ENCODE data around the gene ANO8. TPM values are rescaled to one million over a fixed set of nuclear protein-coding genes. Genes with fewer than 3 reads are reported as not detected.

The ANO8 gene
- total RNA-seq, 4 donors from 2014 or later = 6.2 to 24.5 (median 9.9) TPM

- intact Hi-C loops (cut with DNase I; ENCODE audit: low total_unique reads) (no loop called here), in situ Hi-C loops (cut with MboI; ENCODE audit: low sequenced_read_pairs in 4 of 4) (no loop called here)
- no peaks in the 10 kb centered on the region for H3K4me1 ChIP-seq
- no peak for DNase-seq
- H3K27ac ChIP-seq = no peak overlapping the region
- no peak for TF ChIP-seq POLR2A (IDR thresholded peaks at IDR 0.05)
- no peak for ATAC-seq
- peaks cover 0 to 30% of the 10 kb centered on the region in 2 donors for H3K36me3 ChIP-seq
- H3K27me3 ChIP-seq = no peaks in the 10 kb centered on the region
- no peaks in the 10 kb centered on the region for H3K9me3 ChIP-seq
- no peak overlapping the region for H3K4me3 ChIP-seq
Measured at GRCh38 chr19:17321655-17322489, 12.8 kb downstream of the ANO8 start.

- no peak overlapping the region for H3K4me3 ChIP-seq
- in situ Hi-C loops (cut with MboI; ENCODE audit: low sequenced_read_pairs in 4 of 4) (no loop called here), intact Hi-C loops (cut with DNase I; ENCODE audit: low total_unique reads) (no loop called here)
- TF ChIP-seq, protein P1, sequence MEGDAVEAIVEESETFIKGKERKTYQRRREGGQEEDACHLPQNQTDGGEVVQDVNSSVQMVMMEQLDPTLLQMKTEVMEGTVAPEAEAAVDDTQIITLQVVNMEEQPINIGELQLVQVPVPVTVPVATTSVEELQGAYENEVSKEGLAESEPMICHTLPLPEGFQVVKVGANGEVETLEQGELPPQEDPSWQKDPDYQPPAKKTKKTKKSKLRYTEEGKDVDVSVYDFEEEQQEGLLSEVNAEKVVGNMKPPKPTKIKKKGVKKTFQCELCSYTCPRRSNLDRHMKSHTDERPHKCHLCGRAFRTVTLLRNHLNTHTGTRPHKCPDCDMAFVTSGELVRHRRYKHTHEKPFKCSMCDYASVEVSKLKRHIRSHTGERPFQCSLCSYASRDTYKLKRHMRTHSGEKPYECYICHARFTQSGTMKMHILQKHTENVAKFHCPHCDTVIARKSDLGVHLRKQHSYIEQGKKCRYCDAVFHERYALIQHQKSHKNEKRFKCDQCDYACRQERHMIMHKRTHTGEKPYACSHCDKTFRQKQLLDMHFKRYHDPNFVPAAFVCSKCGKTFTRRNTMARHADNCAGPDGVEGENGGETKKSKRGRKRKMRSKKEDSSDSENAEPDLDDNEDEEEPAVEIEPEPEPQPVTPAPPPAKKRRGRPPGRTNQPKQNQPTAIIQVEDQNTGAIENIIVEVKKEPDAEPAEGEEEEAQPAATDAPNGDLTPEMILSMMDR (IDR thresholded peaks at IDR 0.05 in 4 of 5, conservative IDR thresholded peaks at IDR 0.05 in 1 of 5) = no peak
- TF ChIP-seq POLR2A (IDR thresholded peaks at IDR 0.05) = no peak
- no peaks in the 10 kb centered on the region for H3K27me3 ChIP-seq
- H3K27ac ChIP-seq = no peak overlapping the region
- peaks cover 0 to 43% of the 10 kb centered on the region in 2 donors for H3K36me3 ChIP-seq
- no peak for ATAC-seq
- no peaks in the 10 kb centered on the region for H3K4me1 ChIP-seq
- no peaks in the 10 kb centered on the region for H3K9me3 ChIP-seq
- DNase-seq = no peak
Measured at GRCh38 chr19:17320435-17320834, 14.2 kb downstream of the ANO8 start.

DNA sequence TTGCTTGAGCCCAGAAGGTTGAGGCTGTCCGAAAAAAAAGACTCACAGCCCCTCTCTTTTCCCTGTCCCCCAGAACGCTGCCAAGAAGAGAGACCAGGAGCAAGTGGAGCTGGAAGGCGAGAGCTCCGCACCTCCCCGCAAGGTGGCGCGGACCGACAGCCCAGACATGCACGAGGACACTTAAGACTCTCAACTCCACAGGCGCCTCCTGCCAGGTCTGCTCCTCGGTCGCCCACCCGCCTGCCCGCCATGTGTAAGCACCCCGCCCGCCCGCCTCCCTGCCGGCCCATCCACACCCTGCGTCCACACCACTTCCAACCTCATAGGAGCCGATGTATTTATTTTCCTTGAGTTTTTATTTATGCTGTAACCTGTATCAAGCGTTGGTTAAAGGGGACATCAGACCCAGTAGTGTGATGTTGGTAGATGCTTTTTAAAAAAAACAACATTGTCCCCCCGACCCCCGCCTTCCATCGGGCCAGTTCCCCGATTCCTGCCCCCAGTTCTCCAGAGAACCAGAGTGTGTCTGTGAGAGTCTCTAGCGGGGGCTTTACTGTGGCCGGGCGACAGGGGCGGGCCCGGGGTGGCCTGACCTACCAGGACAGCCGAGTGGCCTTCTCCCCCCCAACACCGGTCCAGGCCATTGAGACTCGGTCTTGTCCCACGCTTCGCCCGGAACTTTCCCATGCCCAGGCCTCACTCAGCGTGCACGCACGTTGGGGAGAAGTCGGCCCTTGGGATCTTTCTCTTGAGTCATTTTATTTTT, 15.0 kb downstream of the ANO8 start:
- peaks cover 0 to 51% of the 10 kb centered on the region in 2 donors for H3K36me3 ChIP-seq

DNA sequence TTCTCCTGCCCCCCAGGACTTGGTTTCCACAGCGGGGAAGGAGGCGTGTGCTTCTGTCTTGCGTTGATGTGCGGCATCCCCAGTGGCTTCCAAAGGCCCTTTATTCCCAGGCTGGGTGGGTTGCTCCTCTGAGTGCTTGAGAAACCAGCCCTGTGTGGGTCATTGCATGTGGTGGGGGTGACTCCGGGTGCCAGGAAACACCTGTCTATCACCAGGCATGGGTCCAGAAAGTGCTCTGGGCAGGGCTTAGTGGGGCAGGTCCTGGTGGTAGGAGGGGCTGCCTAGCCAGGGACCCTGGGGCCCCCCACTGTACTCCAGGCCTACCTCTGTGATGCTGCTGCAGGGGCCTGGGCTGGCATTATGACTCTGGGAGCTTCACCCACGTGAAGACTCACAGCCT, 15.7 kb downstream of the ANO8 start:
- Histone ChIP-seq H3K27ac (no peak overlapping the region), H3K9me3 (no peaks in the 10 kb centered on the region), H3K4me3 (no peak overlapping the region), H3K4me1 (no peaks in the 10 kb centered on the region), H3K36me3 (peaks cover 0 to 58% of the 10 kb centered on the region in 2 donors), H3K27me3 (no peaks in the 10 kb centered on the region)
- in situ Hi-C loops (cut with MboI; ENCODE audit: low sequenced_read_pairs in 4 of 4) (no loop called here), intact Hi-C loops (cut with DNase I; ENCODE audit: low total_unique reads) (no loop called here)
- DNase-seq (no peak), ATAC-seq (no peak)
- no peak for TF ChIP-seq POLR2A (IDR thresholded peaks at IDR 0.05)
- TF ChIP-seq, protein P1 (IDR thresholded peaks at IDR 0.05 in 4 of 5, conservative IDR thresholded peaks at IDR 0.05 in 1 of 5) = no peak

More for the DNA sequence above, 15.0 kb downstream of the ANO8 start:
- no peak overlapping the region for H3K27ac ChIP-seq
- in situ Hi-C loops (cut with MboI; ENCODE audit: low sequenced_read_pairs in 4 of 4) = no loop called here
- TF ChIP-seq, protein P1 (IDR thresholded peaks at IDR 0.05 in 4 of 5, conservative IDR thresholded peaks at IDR 0.05 in 1 of 5) = no peak
- TF ChIP-seq POLR2A (IDR thresholded peaks at IDR 0.05) = no peak
- DNase-seq = no peak
- ATAC-seq = no peak
- no peaks in the 10 kb centered on the region for H3K27me3 ChIP-seq
- H3K4me3 ChIP-seq = no peak overlapping the region
- no peaks in the 10 kb centered on the region for H3K4me1 ChIP-seq
- intact Hi-C loops (cut with DNase I; ENCODE audit: low total_unique reads) = no loop called here
- H3K9me3 ChIP-seq = no peaks in the 10 kb centered on the region

- DNase-seq (no peak), ATAC-seq (no peak)
- Histone ChIP-seq H3K27me3 (no peaks in the 10 kb centered on the region), H3K4me3 (no peak overlapping the region), H3K36me3 (peaks cover 0 to 36% of the 10 kb centered on the region in 2 donors), H3K27ac (no peak overlapping the region), H3K9me3 (no peaks in the 10 kb centered on the region), H3K4me1 (peaks cover 11 to 12% of the 10 kb centered on the region in 2 donors)
- TF ChIP-seq, protein P1 (IDR thresholded peaks at IDR 0.05 in 4 of 5, conservative IDR thresholded peaks at IDR 0.05 in 1 of 5) = no peak
- no peak for TF ChIP-seq POLR2A (IDR thresholded peaks at IDR 0.05)
- in situ Hi-C loops (cut with MboI; ENCODE audit: low sequenced_read_pairs in 4 of 4) = no loop called here
- intact Hi-C loops (cut with DNase I; ENCODE audit: low total_unique reads) = no loop called here
Measured at GRCh38 chr19:17314007-17314593, 20.6 kb downstream of the ANO8 start.
